GM12801 (cell line): Measurements from ENCODE around the gene WDR93.
A peak's percentile ranks its signal among the peaks of the same experiment; 100 is the strongest.

Experiments
- CTCF ChIP-seq: IDR thresholded peaks from one replicate; pipeline ENCODE4 v1.5.1; 2011; ENCODE audit warnings: control low read depth; ENCODE audit not compliant: insufficient read length; ENCODE audit errors: extremely low read depth

Gene WDR93

GRCh38 chr15:89758981-89759380, 68.4 kb downstream of the WDR93 start:
- TF ChIP-seq CTCF = no peak

GRCh38 chr15:89759835-89760234, 69.2 kb downstream of the WDR93 start:
- no peak for TF ChIP-seq CTCF

GRCh38 chr15:89760303-89761008, 69.8 kb downstream of the WDR93 start:
- peak; percentile 75 for TF ChIP-seq CTCF

GRCh38 chr15:89761009-89761831, 70.6 kb downstream of the WDR93 start:
- no peak for TF ChIP-seq CTCF

GRCh38 chr15:89761929-89762328, 71.3 kb downstream of the WDR93 start:
- no peak for TF ChIP-seq CTCF

GRCh38 chr15:89765694-89766093, 75.1 kb downstream of the WDR93 start:
- no peak for TF ChIP-seq CTCF

- TF ChIP-seq CTCF = no peak
Measured at GRCh38 chr15:89766357-89767311, 76.0 kb downstream of the WDR93 start.
